GM12878 (cell line): ENCODE data around the gene PCDHGA1. TPM values are rescaled to one million over a fixed set of nuclear protein-coding genes. Genes with fewer than 3 reads are reported as not detected.
A peak's percentile ranks its signal among the peaks of the same experiment; 100 is the strongest.

ENCODE experiments used
- ATAC-seq: fragments of 200-7000 bp; cut with Tn5 transposase; 3 replicates; pipeline ENCODE4 v1.9.1; 2020; ENCODE audit warnings: mild to moderate bottlenecking, moderate library complexity
- BruUV-seq: library from RNA; stranded (reverse); fragments of 400-500 nt; replicated peaks from 2 replicates; lab custom pipeline; 2021; lab: Mats Ljungman, UMichigan
- CTCF ChIA-PET: fragments of 300-600 bp; sonication (Branson Sonifier 250); formaldehyde crosslinking; extraction: SDS; loops from one replicate; lab custom pipeline; 2021; ENCODE audit warnings: inconsistent platforms; lab: Yijun Ruan, JAX
- POLR2A ChIA-PET: fragments of 350-600 bp; formaldehyde crosslinking; extraction: SDS; loops from one replicate; lab custom pipeline; 2021; ENCODE audit warnings: inconsistent platforms; lab: Charles Lee
- RAD21 ChIA-PET: fragments of 300-600 bp; sonication (Branson Sonifier 250); formaldehyde crosslinking; loops from one replicate; lab custom pipeline; 2023; ENCODE audit warnings: antibody characterized with exemption; ENCODE audit not compliant: unreplicated experiment; lab: Charles Lee
- SMC1A ChIA-PET: fragments of 300-600 bp; sonication (Branson Sonifier 250); formaldehyde crosslinking; loops from one replicate; lab custom pipeline; 2023; ENCODE audit not compliant: unreplicated experiment, uncharacterized antibody; lab: Charles Lee
- DNase-seq: peaks from one replicate; pipeline ENCODE4 v3.0.0-alpha.2; 2011; ENCODE audit warnings: low read depth, low spot score
- FAIRE-seq: peaks from 3 replicates; lab custom pipeline; 2011; peaks lifted over from hg19 to GRCh38; lab: Jason Lieb, UNC
- H2AFZ ChIP-seq: 2 replicates; pipeline ENCODE4 v1.6.0; 2011; ENCODE audit warnings: low read depth, low read length, control low read depth; ENCODE audit not compliant: control insufficient read depth
- H3K27ac ChIP-seq: 2 replicates; pipeline ENCODE4 v1.5.1; 2011; ENCODE audit warnings: control low read depth; ENCODE audit not compliant: control insufficient read depth, insufficient read depth
- H3K27me3 ChIP-seq, 2 experiments: replicated peaks in 1 of 2; 2 replicates each; pipeline versions ENCODE4 v1.6.0 to v1.6.1; 2011; ENCODE audit warnings: low read length in 1 of 2; ENCODE audit not compliant: control insufficient read depth in 2 of 2, insufficient read depth in 2 of 2
- H3K36me3 ChIP-seq, 2 experiments: 2 replicates each; pipeline ENCODE4 v1.5.1; 2011; ENCODE audit warnings: low read length in 1 of 2; ENCODE audit not compliant: control insufficient read depth in 2 of 2, insufficient read depth in 2 of 2
- H3K4me1 ChIP-seq: 2 replicates; pipeline ENCODE4 v1.6.1; 2011; ENCODE audit warnings: mild to moderate bottlenecking, low read length, moderate library complexity, mixed read lengths; ENCODE audit not compliant: control insufficient read depth, insufficient read depth
- H3K4me2 ChIP-seq: 2 replicates; pipeline ENCODE4 v1.6.0; 2011; ENCODE audit warnings: control low read depth; ENCODE audit not compliant: control insufficient read depth, insufficient read depth
- H3K4me3 ChIP-seq: fragments of 200-600 bp; sonication (generic); 2 replicates; pipeline ENCODE4 v1.5.1; 2016
- H3K79me2 ChIP-seq: 2 replicates; pipeline ENCODE4 v1.6.0; 2011; ENCODE audit warnings: low read length; ENCODE audit not compliant: control insufficient read depth, insufficient read depth
- H3K9ac ChIP-seq: 2 replicates; pipeline ENCODE4 v1.8.0; 2011; ENCODE audit warnings: low read length, control low read depth, mixed read lengths; ENCODE audit not compliant: control insufficient read depth, insufficient read depth
- H3K9me3 ChIP-seq: replicated peaks from 3 replicates; pipeline ENCODE4 v1.5.1; 2011; ENCODE audit warnings: mild to moderate bottlenecking, low read length; ENCODE audit not compliant: control insufficient read depth, insufficient read depth
- H4K20me1 ChIP-seq: 2 replicates; pipeline ENCODE4 v1.6.0; 2011; ENCODE audit not compliant: control insufficient read depth, insufficient read depth
- ATF2 ChIP-seq: IDR thresholded peaks from 2 replicates; pipeline ENCODE4 v1.6.1; 2012; ENCODE audit warnings: low read length, inconsistent platforms
- BCL3 ChIP-seq: IDR thresholded peaks from 2 replicates; pipeline ENCODE4 v1.6.1; 2011; ENCODE audit warnings: borderline replicate concordance, low read depth, mild to moderate bottlenecking, moderate library complexity, low read length; ENCODE audit not compliant: insufficient read depth, poor library complexity, severe bottlenecking
- CEBPB ChIP-seq, 2 experiments: fragments of 150-350 bp in 1 of 2; IDR thresholded peaks; 2 replicates each; pipeline ENCODE4 v1.6.1; 2012 to 2014; ENCODE audit warnings: low read depth in 2 of 2, low read length in 2 of 2, borderline replicate concordance in 1 of 2, inconsistent platforms in 1 of 2
- IRF3 ChIP-seq: fragments of 450-650 bp; IDR thresholded peaks from 2 replicates; pipeline ENCODE4 v1.6.1; 2014; ENCODE audit warnings: mild to moderate bottlenecking
- IRF5 ChIP-seq: fragments of 450-650 bp; IDR thresholded peaks from 2 replicates; pipeline ENCODE4 v1.6.1; 2017; ENCODE audit warnings: borderline replicate concordance
- KDM1A ChIP-seq: fragments of 200-600 bp; sonication (generic); IDR thresholded peaks from 2 replicates; pipeline ENCODE4 v1.6.1; 2016; ENCODE audit warnings: borderline replicate concordance
- LARP7 ChIP-seq: fragments of 450-650 bp; IDR thresholded peaks from 2 replicates; pipeline ENCODE4 v1.6.1; 2017; ENCODE audit warnings: mild to moderate bottlenecking
- NFIC ChIP-seq: IDR thresholded peaks from 2 replicates; pipeline ENCODE4 v1.6.1; 2012; ENCODE audit warnings: low read depth, mild to moderate bottlenecking, inconsistent platforms, low read length, moderate library complexity
- NFYB ChIP-seq: IDR thresholded peaks from 2 replicates; pipeline ENCODE4 v1.6.1; 2011; ENCODE audit warnings: low read depth, mild to moderate bottlenecking, low read length, improper control_type of control experiment, moderate library complexity; ENCODE audit not compliant: insufficient read depth
- POLR2AphosphoS5 ChIP-seq: IDR thresholded peaks from 2 replicates; pipeline ENCODE4 v1.6.1; 2011; ENCODE audit warnings: mild to moderate bottlenecking, low read length, inconsistent platforms
- REST ChIP-seq: IDR thresholded peaks from 2 replicates; pipeline ENCODE4 v1.6.1; 2012; ENCODE audit warnings: mild to moderate bottlenecking, low read depth, low read length
- SMARCA5 ChIP-seq: fragments of 450-650 bp; IDR thresholded peaks from 2 replicates; pipeline ENCODE4 v1.6.1; 2017; ENCODE audit warnings: mild to moderate bottlenecking
- SMC3 ChIP-seq: IDR thresholded peaks from 2 replicates; pipeline ENCODE4 v1.6.1; 2011; ENCODE audit warnings: low read length, improper control_type of control experiment, borderline replicate concordance
- TCF7 ChIP-seq: IDR thresholded peaks from 2 replicates; pipeline ENCODE4 v1.6.1; 2014; ENCODE audit warnings: antibody characterized with exemption, borderline replicate concordance
- ZBED1 ChIP-seq: IDR thresholded peaks from 2 replicates; pipeline ENCODE4 v1.6.1; 2016; ENCODE audit warnings: borderline replicate concordance
- WGBS: methylation state at CpG from one replicate; pipeline ENCODE4 v1.1.6; 2016; ENCODE audit warnings: low lambda C conversion rate; ENCODE audit not compliant: insufficient replicate concordance, insufficient coverage; ENCODE audit errors: missing lambda C conversion rate; 5-methylcytosine and 5-hydroxymethylcytosine counted together
- in situ Hi-C: fragments of 300-500 bp; cut with MboI; formaldehyde crosslinking; loops from 9 replicates; pipeline ENCODE4 v1.14.3; 2018; ENCODE audit warnings: mixed read lengths
- intact Hi-C: fragments of 100-400 bp; cut with micrococcal nuclease; formaldehyde crosslinking; loops from one replicate; pipeline ENCODE4 v1.14.2; 2022; ENCODE audit not compliant: unreplicated experiment
- polyA plus RNA-seq, 11 experiments: library from polyadenylated mRNA; depleted of rRNA in 4 of 11; unstranded in 6 of 11; stranded (reverse) in 5 of 11; fragments of >200 nt; fragmentation: Nextera tagmentation in 4 of 11; fragmentation: Illumina TruSeq in 1 of 11; extraction: Ambion mirVana in 4 of 11; extraction: Trizol in 1 of 11; gene quantifications; 1 replicate in 1 of 11; 2 replicates in 10 of 11; pipeline versions ENCODE4 v1.2.1 to v1.2.3, GENCODE V29; 2011 to 2016; ENCODE audit warnings: inconsistent platforms in 2 of 11, missing spikeins in 2 of 11, low read depth in 1 of 11
- total RNA-seq, 4 experiments: library from RNA; depleted of rRNA in 3 of 4; stranded (reverse); fragments of >200 nt in 3 of 4; fragmentation: Illumina TruSeq in 1 of 4; extraction: Trizol in 1 of 4; gene quantifications; 2 replicates each; pipeline versions ENCODE4 v1.2.1 to v1.2.3, GENCODE V29; 2013 to 2021

PCDHGA1 gene
- total and polyA plus RNA-seq, 10 of the 15 experiments (the other 5 are each of a cell fraction or from before 2014, with no cell fraction given) = 0.02 to 0.51 (median 0.19) TPM; not detected in 3

- DNase-seq = no peak
- no TSS peak for BruUV-seq
- H3K9ac ChIP-seq = no peak overlapping the region
- in situ Hi-C loops (no loop called here), intact Hi-C loops (no loop called here)
- no peak overlapping the region for H3K4me3 ChIP-seq
- no peak for FAIRE-seq
- H3K36me3 ChIP-seq = no peaks in the 10 kb centered on the region
- peak overlapping the region; percentile 81; the same call in 1 of the 2 replicates for H2AFZ ChIP-seq
- peak overlapping the region; percentile 43 for H3K4me2 ChIP-seq
- ChIA-PET SMC1A (interaction anchor here (0.9 to 2.8 kb wide), 10 partner anchors 44 to 132 kb away, joined by 3 to 20 read pairs (median 7); partner anchors contain the start of genes PCDHGB3 and PCDHGC3), CTCF (interaction anchor here (1.1 to 4.2 kb wide), 15 partner anchors 8 to 132 kb away, joined by 3 to 61 read pairs (median 15); partner anchors contain the start of genes PCDHGA10, PCDHGA11, PCDHGB3 and PCDHGB7), POLR2A (no interaction called here), RAD21 (interaction anchor here (1.1 to 1.9 kb wide), 5 partner anchors 10 to 82 kb away, joined by 3 to 16 read pairs (median 8); partner anchors contain the start of genes PCDHGA11, PCDHGB3 and PCDHGC5)
- peak; percentile 56 for ATAC-seq
- no peaks in the 10 kb centered on the region for H3K79me2 ChIP-seq
- no peak overlapping the region for H3K27ac ChIP-seq
- H3K9me3 ChIP-seq = peaks cover 18% of the 10 kb centered on the region; the same call in 2 of the 3 replicates
- no peaks in the 10 kb centered on the region for H3K27me3 ChIP-seq
- WGBS = 61% methylated on average over 37 of the region's 37 CpGs
- no peaks in the 10 kb centered on the region; the same call in 1 of the 2 replicates for H3K4me1 ChIP-seq
- no peaks in the 10 kb centered on the region for H4K20me1 ChIP-seq
- TF ChIP-seq SMC3 = no peak
- TF ChIP-seq TCF7 = no peak
- no peak for TF ChIP-seq IRF3
- no peak for TF ChIP-seq CEBPB (IDR thresholded peaks at IDR 0.05; ENCODE audit: borderline replicate concordance in 1 of 2, low read depth in 2 of 2, low read length in 2 of 2)
- TF ChIP-seq IRF5 = no peak
- no peak for TF ChIP-seq KDM1A
- no peak for TF ChIP-seq POLR2AphosphoS5
- no peak for TF ChIP-seq REST
- no peak for TF ChIP-seq NFIC
- TF ChIP-seq ZBED1 = no peak
- no peak for TF ChIP-seq BCL3
- no peak for TF ChIP-seq ATF2
- no peak for TF ChIP-seq NFYB
- no peak for TF ChIP-seq LARP7
- TF ChIP-seq SMARCA5 = no peak
These were observed 101.0 kb downstream of the PCDHGA1 start for GRCh38 chr5:141431286-141431685.
